IMR-90 (cell line): Measurements from ENCODE around the gene MARCO. TPM values are rescaled to one million over a fixed set of nuclear protein-coding genes. Genes with fewer than 3 reads are reported as not detected.

Experiments
- ATAC-seq: fragments of 200-7000 bp; cut with Tn5 transposase; 2 replicates; pipeline ENCODE4 v1.9.1; 2020; ENCODE audit warnings: low read depth, mild to moderate bottlenecking, moderate library complexity
- BruUV-seq: library from RNA; stranded (reverse); fragments of 400-500 nt; replicated peaks from 2 replicates; lab custom pipeline; 2021; lab: Mats Ljungman, UMichigan
- CTCF ChIA-PET: fragments of 300-600 bp; formaldehyde crosslinking; extraction: SDS; loops from one replicate; lab custom pipeline; 2021; ENCODE audit warnings: antibody characterized with exemption; lab: Yijun Ruan, JAX
- POLR2A ChIA-PET: fragments of 300-600 bp; sonication (Branson Sonifier 250); formaldehyde crosslinking; loops from one replicate; lab custom pipeline; 2022; ENCODE audit warnings: antibody characterized with exemption; ENCODE audit not compliant: unreplicated experiment; lab: Charles Lee
- DNase-seq: peaks from one replicate; pipeline ENCODE4 v3.0.0; 2013
- H2AFZ ChIP-seq: replicated peaks from 2 replicates; pipeline ENCODE3; 2013; ENCODE audit warnings: low read length, mild to moderate bottlenecking; ENCODE audit not compliant: poor library complexity
- H2AK5ac ChIP-seq: 2 replicates; pipeline ENCODE4 v1.6.1; 2013; ENCODE audit warnings: low read depth, low read length, inconsistent platforms
- H2AK9ac ChIP-seq: replicated peaks from 2 replicates; pipeline ENCODE3; 2013; ENCODE audit warnings: mild to moderate bottlenecking, low read depth, low read length, moderate library complexity; ENCODE audit not compliant: poor library complexity
- H2BK120ac ChIP-seq: 2 replicates; pipeline ENCODE4 v1.6.1; 2013; ENCODE audit warnings: low read depth, low read length, inconsistent platforms
- H2BK15ac ChIP-seq: 3 replicates; pipeline ENCODE4 v1.6.1; 2013; ENCODE audit warnings: low read depth, low read length, inconsistent platforms
- H2BK20ac ChIP-seq: 2 replicates; pipeline ENCODE4 v1.6.1; 2013; ENCODE audit warnings: low read depth, mild to moderate bottlenecking, inconsistent platforms, low read length, moderate library complexity
- H2BK5ac ChIP-seq: 2 replicates; pipeline ENCODE4 v1.6.1; 2013; ENCODE audit warnings: mild to moderate bottlenecking, low read depth, low read length, inconsistent platforms; ENCODE audit not compliant: poor library complexity, severe bottlenecking
- H3K14ac ChIP-seq: replicated peaks from 2 replicates; pipeline ENCODE4 v1.6.1; 2013; ENCODE audit warnings: low read depth, low read length, inconsistent platforms
- H3K18ac ChIP-seq: 2 replicates; pipeline ENCODE4 v1.6.1; 2013; ENCODE audit warnings: low read depth, low read length, control low read depth
- H3K23ac ChIP-seq: 2 replicates; pipeline ENCODE4 v1.6.1; 2013; ENCODE audit warnings: low read depth, low read length, inconsistent platforms
- H3K27ac ChIP-seq: 2 replicates; pipeline ENCODE4 v1.5.1; 2013; ENCODE audit warnings: mild to moderate bottlenecking, control low read depth, low read length; ENCODE audit not compliant: insufficient read depth
- H3K27me3 ChIP-seq: 2 replicates; pipeline ENCODE4 v1.6.1; 2013; ENCODE audit warnings: low read length; ENCODE audit not compliant: control insufficient read depth, insufficient read depth
- H3K36me3 ChIP-seq: 2 replicates; pipeline ENCODE4 v1.6.1; 2013; ENCODE audit warnings: low read length, mixed read lengths; ENCODE audit not compliant: control insufficient read depth, insufficient read depth
- H3K4ac ChIP-seq: 2 replicates; pipeline ENCODE4 v1.6.1; 2013; ENCODE audit warnings: low read depth, low read length, inconsistent platforms
- H3K4me1 ChIP-seq: 2 replicates; pipeline ENCODE4 v1.6.1; 2013; ENCODE audit warnings: low read length, mixed read lengths; ENCODE audit not compliant: control insufficient read depth, insufficient read depth
- H3K4me2 ChIP-seq: 2 replicates; pipeline ENCODE4 v1.6.1; 2013; ENCODE audit warnings: low read depth, mild to moderate bottlenecking, control low read depth, low read length, moderate library complexity
- H3K4me3 ChIP-seq: 2 replicates; pipeline ENCODE4 v1.5.1; 2013; ENCODE audit warnings: low read depth, mild to moderate bottlenecking, control low read depth, low read length, moderate library complexity; ENCODE audit not compliant: insufficient read depth
- H3K56ac ChIP-seq: 2 replicates; pipeline ENCODE4 v1.6.1; 2013; ENCODE audit warnings: low read length, inconsistent platforms; ENCODE audit not compliant: insufficient read depth; ENCODE audit errors: extremely low read depth
- H3K79me1 ChIP-seq, 2 experiments: 2 replicates each; pipeline ENCODE4 v1.6.1; 2013; ENCODE audit warnings: low read length in 2 of 2, inconsistent platforms in 1 of 2, low read depth in 1 of 2
- H3K9ac ChIP-seq: 2 replicates; pipeline ENCODE4 v1.6.1; 2013; ENCODE audit warnings: low read depth, low read length, control low read depth
- H3K9me1 ChIP-seq: 2 replicates; pipeline ENCODE4 v1.6.1; 2013; ENCODE audit warnings: low read length, inconsistent platforms; ENCODE audit not compliant: insufficient read depth
- H3K9me3 ChIP-seq: 2 replicates; pipeline ENCODE4 v1.6.1; 2013; ENCODE audit warnings: low read length; ENCODE audit not compliant: control insufficient read depth, insufficient read depth
- H4K20me1 ChIP-seq: 2 replicates; pipeline ENCODE4 v1.6.1; 2013; ENCODE audit warnings: low read length, inconsistent platforms; ENCODE audit not compliant: insufficient read depth
- H4K5ac ChIP-seq: 2 replicates; pipeline ENCODE4 v1.6.1; 2013; ENCODE audit warnings: mild to moderate bottlenecking, low read depth, low read length, control low read depth
- H4K8ac ChIP-seq, 2 experiments: 2 replicates each; pipeline ENCODE4 v1.6.1; 2013; ENCODE audit warnings: low read depth in 2 of 2, low read length in 2 of 2, control low read depth in 1 of 2, inconsistent platforms in 1 of 2
- H4K91ac ChIP-seq: 2 replicates; pipeline ENCODE4 v1.6.1; 2013; ENCODE audit warnings: low read depth, low read length, inconsistent platforms; ENCODE audit not compliant: insufficient read depth
- FOS ChIP-seq: fragments of 150-350 bp; IDR thresholded peaks from 2 replicates; pipeline ENCODE4 v1.6.1; 2016; ENCODE audit warnings: low read depth, low read length
- MAFK ChIP-seq: IDR thresholded peaks from 2 replicates; pipeline ENCODE4 v1.6.1; 2012; ENCODE audit warnings: low read depth, low read length, improper control_type of control experiment
- WGBS, 2 experiments: methylation state at CpG; one replicate each; pipeline versions ENCODE4 v1.1.5 to v1.1.7; 2013; ENCODE audit warnings: missing lambda C conversion rate in 2 of 2; ENCODE audit not compliant: insufficient read length in 1 of 2; ENCODE audit errors: extremely low coverage in 2 of 2; 5-methylcytosine and 5-hydroxymethylcytosine counted together
- dilution Hi-C: fragments of 300-500 bp; cut with HindIII; formaldehyde crosslinking; loops from one replicate; pipeline ENCODE4 v1.14.3; 2018; ENCODE audit warnings: low sequenced_read_pairs; ENCODE audit not compliant: unreplicated experiment
- in situ Hi-C: fragments of 300-500 bp; cut with MboI; formaldehyde crosslinking; loops from 3 replicates; pipeline ENCODE4 v1.14.3; 2019; ENCODE audit warnings: low sequenced_read_pairs, inconsistent platforms, mixed read lengths
- intact Hi-C: fragments of 100-400 bp; cut with micrococcal nuclease; formaldehyde crosslinking; loops from 2 replicates; pipeline ENCODE4 v1.10.0; 2022
- polyA plus RNA-seq, 3 experiments: library from polyadenylated mRNA; depleted of rRNA; stranded (reverse); fragments of >200 nt; gene quantifications; 2 replicates each; pipeline ENCODE4 v1.2.3, GENCODE V29; 2012; ENCODE audit warnings: low replicate concordance in 1 of 3
- total RNA-seq: library from RNA; depleted of rRNA; stranded (reverse); fragments of >200 nt; gene quantifications from 2 replicates; pipeline ENCODE4 v1.2.3, GENCODE V29; 2012

Gene MARCO
- total and polyA plus RNA-seq, 2 of the 4 experiments (the other 2 are of a cell fraction), result not detected

GRCh38 chr2:118911936-118912335, 30.1 kb upstream of the MARCO start:
- no CpG with 5 or more reads among the region's 8 CpGs for WGBS, 2 experiments
- BruUV-seq, result no TSS peak

More at GRCh38 chr2:118911936-118912335, 30.1 kb upstream of the MARCO start:
- Histone ChIP-seq H3K9me3 (no peaks in the 10 kb centered on the region), H4K20me1 (no peaks in the 10 kb centered on the region), H3K9ac (no peak overlapping the region), H3K14ac (no peak overlapping the region), H2AFZ (no peak overlapping the region), H2AK9ac (no peak overlapping the region), H3K56ac (no peak overlapping the region), H3K4ac (no peak overlapping the region), H4K8ac (no peak overlapping the region), H2BK15ac (no peak overlapping the region), H4K91ac (no peak overlapping the region), H3K79me1 (no peaks in the 10 kb centered on the region), H2AK5ac (no peak overlapping the region), H3K4me1 (no peaks in the 10 kb centered on the region), H4K5ac (no peak overlapping the region), H3K23ac (no peak overlapping the region), H2BK20ac (no peak overlapping the region), H2BK5ac (no peak overlapping the region), H3K27ac (no peak overlapping the region), H3K9me1 (no peaks in the 10 kb centered on the region), H3K18ac (no peak overlapping the region), H2BK120ac (no peak overlapping the region), H3K27me3 (no peaks in the 10 kb centered on the region), H3K4me3 (no peak overlapping the region), H3K4me2 (no peak overlapping the region), H3K36me3 (no peaks in the 10 kb centered on the region)
- ChIA-PET POLR2A (no interaction called here), CTCF (no interaction called here)
- no peak for TF ChIP-seq MAFK
- no peak for TF ChIP-seq FOS
- ATAC-seq (no peak), DNase-seq (no peak)
- intact Hi-C loops (no loop called here), in situ Hi-C loops (no loop called here), dilution Hi-C loops (no loop called here)
